Osteoblast (primary cell): ENCODE measurements around the gene TAT. TPM values are rescaled to one million over a fixed set of nuclear protein-coding genes. Genes with fewer than 3 reads are reported as not detected.

ENCODE experiments used
- DNase-seq: peaks from one replicate; pipeline ENCODE4 v3.0.0; 2011; ENCODE audit warnings: low spot score, mixed read lengths; ENCODE audit not compliant: insufficient read length; ENCODE audit errors: missing footprints
- H2AFZ ChIP-seq: 2 replicates; pipeline ENCODE4 v1.6.0; 2011; ENCODE audit warnings: mild to moderate bottlenecking, low read length
- H3K27ac ChIP-seq: 2 replicates; pipeline ENCODE4 v1.5.1; 2011; ENCODE audit warnings: mild to moderate bottlenecking, low read depth, low read length, moderate library complexity
- H3K27me3 ChIP-seq: 2 replicates; pipeline ENCODE4 v1.6.0; 2012; ENCODE audit warnings: mild to moderate bottlenecking, control low read depth, inconsistent platforms, low read length, moderate library complexity; ENCODE audit not compliant: insufficient read depth
- H3K36me3 ChIP-seq: 2 replicates; pipeline ENCODE4 v1.5.1; 2011; ENCODE audit warnings: mild to moderate bottlenecking, low read length, control low read depth, moderate library complexity; ENCODE audit not compliant: insufficient read depth
- H3K4me1 ChIP-seq: 2 replicates; pipeline ENCODE4 v1.5.1; 2011; ENCODE audit warnings: mild to moderate bottlenecking, low read length, control low read depth, moderate library complexity; ENCODE audit not compliant: insufficient read depth
- H3K4me2 ChIP-seq: 2 replicates; pipeline ENCODE4 v1.6.0; 2011; ENCODE audit warnings: mild to moderate bottlenecking, low read length; ENCODE audit not compliant: insufficient read depth
- H3K4me3 ChIP-seq: fragments of 200-600 bp; sonication (generic); 3 replicates; pipeline ENCODE4 v1.5.1; 2012; ENCODE audit warnings: mild to moderate bottlenecking, low read length, inconsistent platforms; ENCODE audit not compliant: insufficient read depth
- H3K79me2 ChIP-seq: 2 replicates; pipeline ENCODE4 v1.6.0; 2012; ENCODE audit warnings: mild to moderate bottlenecking, low read length, control low read depth, inconsistent platforms; ENCODE audit not compliant: insufficient read depth
- H3K9me3 ChIP-seq: 2 replicates; pipeline ENCODE4 v1.5.1; 2011; ENCODE audit warnings: low read depth, low read length, control low read depth
- H4K20me1 ChIP-seq: 2 replicates; pipeline ENCODE4 v1.6.0; 2012; ENCODE audit warnings: mild to moderate bottlenecking, low read length, control low read depth; ENCODE audit not compliant: insufficient read depth
- CTCF ChIP-seq: IDR thresholded peaks from 2 replicates; pipeline ENCODE4 v1.5.1; 2011; ENCODE audit warnings: mild to moderate bottlenecking, low read depth, low read length, moderate library complexity; ENCODE audit errors: extremely low read depth
- total RNA-seq: library from RNA; depleted of rRNA; stranded (reverse); fragments of >200 nt; gene quantifications from 2 replicates; pipeline ENCODE4 v1.2.3, GENCODE V29; 2012

TAT gene
- total RNA-seq, result under 0.01 TPM in 1 of 2 replicates, not detected in the other

GRCh38 chr16:71576971-71577370 is at the start of gene TAT:
Gene TAT (minus strand): TSS chr16:71577092. CDS start chr16:71576415, 677 bp downstream.
- Histone ChIP-seq H3K4me3 (no peak within 1 kb of the TSS), H3K4me2 (no peak within 1 kb of the TSS), H3K4me1 (no peaks in the 10 kb centered on the region), H2AFZ (no peak within 1 kb of the TSS), H3K27ac (no peak within 1 kb of the TSS), H3K9me3 (no peaks in the 10 kb centered on the region), H4K20me1 (no peaks in the 10 kb centered on the region), H3K36me3 (no peaks in the 10 kb centered on the region), H3K79me2 (no peaks in the 10 kb centered on the region), H3K27me3 (peaks cover 13% of the 10 kb centered on the region)
- no peak for DNase-seq
- TF ChIP-seq CTCF, result no peak

DNA sequence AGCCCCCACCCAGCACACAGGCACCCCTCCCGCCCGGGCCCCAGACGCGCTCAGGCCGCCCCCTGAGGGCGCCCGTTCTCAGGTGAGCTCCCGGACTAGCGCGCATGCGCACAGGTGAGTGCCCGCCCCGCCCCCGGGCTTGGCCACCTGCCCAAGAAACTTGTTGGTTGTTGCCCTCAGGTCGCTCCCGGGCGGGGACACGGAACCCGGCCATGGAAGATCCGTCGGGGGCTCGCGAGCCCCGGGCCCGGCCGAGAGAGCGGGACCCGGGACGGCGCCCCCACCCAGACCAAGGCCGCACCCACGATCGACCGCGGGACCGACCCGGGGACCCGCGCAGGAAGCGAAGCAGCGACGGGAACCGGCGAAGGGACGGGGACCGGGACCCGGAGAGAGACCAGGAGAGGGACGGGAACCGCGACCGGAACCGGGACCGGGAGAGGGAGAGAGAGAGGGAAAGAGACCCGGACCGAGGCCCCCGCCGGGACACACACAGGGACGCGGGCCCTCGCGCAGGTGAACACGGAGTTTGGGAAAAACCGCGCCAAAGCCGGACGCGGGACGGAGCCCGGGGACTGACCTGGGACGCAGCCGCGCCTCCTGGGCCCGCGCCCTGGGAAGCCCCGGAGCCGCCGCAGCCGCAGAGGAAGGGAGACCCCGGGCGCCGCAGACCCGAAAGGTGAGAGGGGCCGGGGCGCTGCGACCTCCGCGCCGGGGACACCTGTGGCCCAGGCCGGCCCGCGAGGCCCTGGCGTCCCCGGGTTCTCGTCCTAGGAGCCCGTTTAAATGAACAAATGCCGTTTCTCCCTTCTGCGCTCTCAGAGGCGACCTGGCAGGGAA is 49.3 kb upstream of the TAT start, which contains the start of gene MARVELD3:
Gene MARVELD3, plus strand, starts transcription at position 167 of the 840 bp plus-strand sequence. Its CDS starts 46 bp downstream, at position 213.
- peak; percentile 85 for DNase-seq
- Histone ChIP-seq H4K20me1 (no peaks in the 10 kb centered on the region), H3K4me1 (peaks cover 5% of the 10 kb centered on the region), H3K36me3 (no peaks in the 10 kb centered on the region), H2AFZ (peak within 1 kb of the TSS; percentile 51), H3K4me3 (peak within 1 kb of the TSS; percentile 58), H3K4me2 (peak within 1 kb of the TSS; percentile 77), H3K27me3 (peaks cover 35% of the 10 kb centered on the region), H3K9me3 (no peaks in the 10 kb centered on the region), H3K79me2 (no peaks in the 10 kb centered on the region), H3K27ac (no peak within 1 kb of the TSS)
- TF ChIP-seq CTCF, result no peak

- Histone ChIP-seq H3K9me3 (no peaks in the 10 kb centered on the region), H3K4me1 (peaks cover 5% of the 10 kb centered on the region), H3K36me3 (no peaks in the 10 kb centered on the region), H2AFZ (no peak overlapping the region), H3K27ac (no peak overlapping the region), H3K4me3 (no peak overlapping the region), H3K4me2 (no peak overlapping the region), H4K20me1 (no peaks in the 10 kb centered on the region), H3K27me3 (peaks cover 35% of the 10 kb centered on the region), H3K79me2 (no peaks in the 10 kb centered on the region)
- DNase-seq, result no peak
- no peak for TF ChIP-seq CTCF
Measured at GRCh38 chr16:71625113-71625850, 48.4 kb upstream of the TAT start.

DNA sequence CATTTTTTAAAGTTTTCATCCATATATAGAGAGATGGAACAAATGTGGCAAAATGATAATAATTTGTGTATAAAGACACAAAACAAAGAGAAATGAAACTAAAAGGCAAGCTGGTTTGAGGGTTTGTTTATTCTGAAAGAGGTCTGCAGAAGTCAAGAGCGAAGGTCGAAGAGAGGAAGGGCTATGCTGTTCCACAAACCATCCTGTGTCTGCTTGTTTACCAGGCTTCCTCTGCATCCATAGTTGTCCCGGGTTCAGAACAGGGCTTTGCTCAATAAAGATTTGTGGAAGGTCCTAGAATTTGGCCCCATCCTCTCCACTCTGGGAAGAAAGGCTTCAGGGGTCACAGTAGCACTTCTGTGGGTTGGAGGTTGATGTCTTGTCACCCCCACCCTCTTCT is 46.7 kb upstream of the TAT start:
- no peak overlapping the region for H3K27ac ChIP-seq
- no peak overlapping the region for H3K4me3 ChIP-seq
- H3K27me3 ChIP-seq, result peaks cover 34% of the 10 kb centered on the region
- H4K20me1 ChIP-seq, result no peaks in the 10 kb centered on the region
- no peak for TF ChIP-seq CTCF
- peak overlapping the region; percentile 7 for H3K4me2 ChIP-seq
- H3K9me3 ChIP-seq, result no peaks in the 10 kb centered on the region
- no peak overlapping the region for H2AFZ ChIP-seq
- no peaks in the 10 kb centered on the region for H3K79me2 ChIP-seq
- DNase-seq, result no peak
- no peaks in the 10 kb centered on the region for H3K36me3 ChIP-seq
- no peaks in the 10 kb centered on the region for H3K4me1 ChIP-seq
